Testis (tissue), 3 donors: ENCODE results near the gene ZNF232. TPM values are rescaled to one million over a fixed set of nuclear protein-coding genes. Genes with fewer than 3 reads are reported as not detected.
A peak's percentile ranks its signal among the peaks of the same experiment; 100 is the strongest.
"Not testable (repeated sequence)": the region's sequence is repeated elsewhere in the genome, so short reads cannot be mapped to it uniquely, and the experiment has no call there.

ENCODE experiments used
- DNase-seq: peaks from one replicate; pipeline ENCODE4 v3.0.0-alpha.2; 2019
- H3K27ac ChIP-seq, 2 donors: fragments of 200-600 bp; sonication (generic); one replicate each; pipeline ENCODE4 v1.5.1; 2019
- H3K27me3 ChIP-seq: fragments of 200-600 bp; sonication (generic); one replicate; pipeline ENCODE4 v1.5.1; 2019
- H3K36me3 ChIP-seq: fragments of 200-600 bp; sonication (generic); one replicate; pipeline ENCODE4 v1.5.1; 2017; ENCODE audit warnings: low read depth; ENCODE audit errors: missing control alignments
- H3K4me1 ChIP-seq: fragments of 200-600 bp; sonication (generic); one replicate; pipeline ENCODE4 v1.5.1; 2019
- H3K4me3 ChIP-seq, 2 donors: fragments of 200-600 bp; sonication (generic); one replicate each; pipeline ENCODE4 v1.5.1; 2017 to 2019
- H3K9me3 ChIP-seq: fragments of 200-600 bp; sonication (generic); one replicate; pipeline ENCODE4 v1.5.1; 2017
- POLR2A ChIP-seq: fragments of 450-650 bp; IDR thresholded peaks from one replicate; pipeline ENCODE4 v1.6.1; 2017; ENCODE audit warnings: antibody characterized with exemption, mild to moderate bottlenecking, moderate library complexity
- WGBS, 2 donors: methylation state at CpG; one replicate each; pipeline ENCODE4 v1.1.5; 2018; 5-methylcytosine and 5-hydroxymethylcytosine counted together
- intact Hi-C: fragments of 100-400 bp; cut with DNase I; formaldehyde crosslinking; loops from one replicate; pipeline ENCODE4 v1.15.1; 2023; ENCODE audit warnings: low total_unique reads
- polyA plus RNA-seq: library from polyadenylated mRNA; stranded (reverse); fragments of 350-450 nt; fragmentation: Illumina TruSeq; extraction: RNeasy Lipid Tissue Mini Kit (QIAGEN cat#74804); gene quantifications from one replicate; pipeline ENCODE4 v1.2.3, GENCODE V29; 2014; ENCODE audit warnings: low read depth, low replicate concordance; ENCODE audit not compliant: insufficient read depth
- total RNA-seq, 2 donors: library from RNA; depleted of rRNA; stranded (reverse); fragments of >200 nt; gene quantifications; one replicate each; pipeline ENCODE4 v1.2.3, GENCODE V29; 2016
- TF ChIP-seq, protein P1 (sequence below), 3 experiments: fragments of 450-650 bp in 2 of 3; fragments of 200-600 bp in 1 of 3; sonication (generic) in 1 of 3; IDR thresholded peaks; one replicate each; pipeline ENCODE4 v1.5.1; 2016 to 2019; ENCODE audit warnings: antibody characterized with exemption in 3 of 3, mild to moderate bottlenecking in 2 of 3, moderate library complexity in 1 of 3

ZNF232 gene
- total and polyA plus RNA-seq, 3 donors from 2014 or later, result 8.6 to 21.7 (median 14.4) TPM

DNA sequence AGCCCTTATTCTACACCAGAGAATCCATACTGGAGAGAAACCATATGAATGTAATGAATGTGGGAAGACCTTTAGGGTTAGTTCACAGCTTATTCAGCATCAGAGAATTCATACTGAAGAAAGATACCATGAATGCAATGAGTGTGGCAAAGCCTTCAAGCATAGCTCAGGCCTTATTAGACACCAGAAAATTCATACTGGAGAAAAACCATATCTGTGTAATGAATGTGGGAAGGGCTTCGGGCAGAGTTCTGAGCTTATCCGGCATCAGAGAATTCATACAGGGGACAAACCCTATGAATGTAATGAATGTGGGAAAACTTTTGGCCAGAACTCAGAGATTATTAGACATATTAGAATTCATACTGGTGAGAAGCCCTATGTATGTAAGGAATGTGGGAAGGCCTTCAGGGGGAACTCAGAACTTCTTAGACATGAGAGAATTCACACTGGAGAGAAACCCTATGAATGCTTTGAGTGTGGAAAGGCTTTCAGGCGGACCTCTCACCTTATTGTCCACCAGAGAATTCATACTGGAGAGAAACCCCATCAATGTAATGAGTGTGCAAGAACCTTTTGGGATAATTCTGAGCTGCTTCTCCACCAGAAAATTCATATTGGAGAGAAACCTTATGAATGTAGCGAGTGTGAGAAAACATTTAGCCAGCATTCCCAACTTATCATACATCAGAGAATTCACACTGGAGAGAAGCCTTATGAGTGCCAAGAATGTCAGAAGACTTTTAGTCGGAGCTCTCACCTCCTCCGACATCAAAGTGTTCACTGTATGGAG lies 19.3 kb downstream of the ZNF232 start:
- TF ChIP-seq, protein P1, sequence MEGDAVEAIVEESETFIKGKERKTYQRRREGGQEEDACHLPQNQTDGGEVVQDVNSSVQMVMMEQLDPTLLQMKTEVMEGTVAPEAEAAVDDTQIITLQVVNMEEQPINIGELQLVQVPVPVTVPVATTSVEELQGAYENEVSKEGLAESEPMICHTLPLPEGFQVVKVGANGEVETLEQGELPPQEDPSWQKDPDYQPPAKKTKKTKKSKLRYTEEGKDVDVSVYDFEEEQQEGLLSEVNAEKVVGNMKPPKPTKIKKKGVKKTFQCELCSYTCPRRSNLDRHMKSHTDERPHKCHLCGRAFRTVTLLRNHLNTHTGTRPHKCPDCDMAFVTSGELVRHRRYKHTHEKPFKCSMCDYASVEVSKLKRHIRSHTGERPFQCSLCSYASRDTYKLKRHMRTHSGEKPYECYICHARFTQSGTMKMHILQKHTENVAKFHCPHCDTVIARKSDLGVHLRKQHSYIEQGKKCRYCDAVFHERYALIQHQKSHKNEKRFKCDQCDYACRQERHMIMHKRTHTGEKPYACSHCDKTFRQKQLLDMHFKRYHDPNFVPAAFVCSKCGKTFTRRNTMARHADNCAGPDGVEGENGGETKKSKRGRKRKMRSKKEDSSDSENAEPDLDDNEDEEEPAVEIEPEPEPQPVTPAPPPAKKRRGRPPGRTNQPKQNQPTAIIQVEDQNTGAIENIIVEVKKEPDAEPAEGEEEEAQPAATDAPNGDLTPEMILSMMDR (IDR thresholded peaks at IDR 0.05), result no peak
- no peak for TF ChIP-seq POLR2A
- H3K4me1 ChIP-seq, result no peaks in the 10 kb centered on the region
- no peaks in the 10 kb centered on the region for H3K27me3 ChIP-seq
- H3K27ac ChIP-seq, result no peak overlapping the region
- intact Hi-C loops, result no loop called here
- DNase-seq, result no peak
- H3K36me3 ChIP-seq, result no peaks in the 10 kb centered on the region
- WGBS, 2 donors, result 96% methylated on average over 6 of the region's 6 CpGs
- no peak overlapping the region for H3K4me3 ChIP-seq
- no peaks in the 10 kb centered on the region for H3K9me3 ChIP-seq

DNA sequence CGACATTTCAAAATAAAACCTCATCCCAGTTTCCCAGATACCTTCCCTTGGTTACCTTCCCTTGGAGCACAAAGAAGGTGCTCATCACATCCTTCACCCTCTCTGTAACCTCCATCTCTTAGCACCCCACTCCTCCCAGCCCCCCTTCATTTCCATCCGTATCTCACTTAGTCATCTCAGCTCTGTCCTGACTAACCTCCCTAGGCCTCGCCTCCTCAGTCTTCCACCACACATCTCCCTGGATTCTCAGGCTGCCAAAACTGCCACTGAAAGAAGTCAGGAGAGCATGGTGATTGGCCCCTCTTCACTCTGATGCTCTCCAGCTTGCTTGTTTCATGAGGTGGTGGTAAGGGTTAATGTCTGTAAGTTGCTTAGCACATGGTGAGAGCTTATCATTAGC lies 31.1 kb downstream of the ZNF232 start:
- TF ChIP-seq POLR2A, result no peak
- TF ChIP-seq, protein P1 (IDR thresholded peaks at IDR 0.05), result no peak
- H3K27me3 ChIP-seq, result no peaks in the 10 kb centered on the region
- no peak overlapping the region for H3K4me3 ChIP-seq
- no peak for DNase-seq
- H3K9me3 ChIP-seq, result no peaks in the 10 kb centered on the region
- no peaks in the 10 kb centered on the region for H3K36me3 ChIP-seq
- intact Hi-C loops, result no loop called here
- peaks cover 6% of the 10 kb centered on the region for H3K4me1 ChIP-seq
- 88 to 95% methylated on average over 3 of the region's 3 CpGs for WGBS, 2 donors
- H3K27ac ChIP-seq, result no peak overlapping the region

DNA sequence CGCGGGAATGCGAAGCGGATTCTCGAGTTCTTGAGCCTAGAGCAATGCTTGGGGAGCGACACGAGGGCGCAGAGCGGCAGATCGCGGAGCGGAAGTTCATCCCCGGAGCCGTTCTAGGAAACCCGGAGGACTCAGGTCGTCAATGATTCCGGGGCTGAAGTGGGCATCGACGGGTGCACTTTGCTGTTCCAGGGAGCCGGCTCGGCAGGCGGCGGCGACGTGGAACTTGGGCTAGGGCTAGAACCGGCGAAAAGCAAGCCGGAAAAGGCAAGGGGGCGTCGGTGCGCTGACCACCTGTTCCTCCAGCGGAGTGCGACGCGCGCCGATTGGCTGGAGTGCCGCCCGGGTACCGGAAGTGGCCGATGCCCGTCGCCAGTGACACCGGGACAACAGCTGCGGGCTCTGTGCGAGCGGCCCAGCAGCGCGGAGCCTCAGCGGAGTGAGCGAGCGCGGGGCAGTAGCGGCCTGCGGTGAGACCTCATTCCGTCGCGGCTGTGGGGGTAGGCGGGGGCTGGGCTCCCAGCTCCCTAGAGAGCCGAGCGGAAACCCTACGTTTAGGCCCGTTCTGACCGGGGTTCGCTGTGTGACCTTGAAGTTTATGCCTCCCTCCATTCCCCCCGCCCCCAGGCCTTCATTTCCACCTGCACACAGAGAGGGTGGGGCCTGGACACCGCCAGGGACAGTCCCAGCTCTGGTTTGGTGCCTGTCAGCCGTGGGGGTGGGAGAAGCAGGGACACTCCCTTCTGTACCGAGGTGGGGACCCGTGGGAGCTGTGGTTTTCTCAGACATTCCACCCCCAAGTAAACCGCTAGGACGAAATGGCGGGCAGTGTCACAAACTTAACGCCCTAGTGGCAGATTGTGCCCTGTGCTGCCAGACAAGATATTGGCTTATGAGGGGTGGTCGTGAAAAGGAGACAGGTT lies 33.3 kb downstream of the ZNF232 start, which contains the start of gene ZFP3:
Gene ZFP3, plus strand, starts transcription at position 362 of the 923 bp plus-strand sequence. CDS start 13,038 bp downstream, outside the sequence.
- peak; percentile 88 for DNase-seq
- WGBS, 2 donors, result 1% methylated on average over 17 to 59 of the region's 75 CpGs
- H3K36me3 ChIP-seq, result no peaks in the 10 kb centered on the region
- no peaks in the 10 kb centered on the region for H3K27me3 ChIP-seq
- peaks cover 6% of the 10 kb centered on the region for H3K4me1 ChIP-seq
- H3K9me3 ChIP-seq, result no peaks in the 10 kb centered on the region
- H3K4me3 ChIP-seq, result peak within 1 kb of the TSS; percentile 76 to 86
- intact Hi-C loops, result no loop called here
- peak within 1 kb of the TSS; percentile 58 to 83 for H3K27ac ChIP-seq
- TF ChIP-seq, protein P1 (IDR thresholded peaks at IDR 0.05), result no peak
- no peak for TF ChIP-seq POLR2A

- H3K4me3 ChIP-seq, result peak overlapping the region; percentile 76 to 86
- H3K27me3 ChIP-seq, result no peaks in the 10 kb centered on the region
- WGBS, 2 donors, result 3 to 5% methylated on average over 14 of the region's 14 CpGs
- no peak for DNase-seq
- TF ChIP-seq POLR2A, result no peak
- TF ChIP-seq, protein P1 (IDR thresholded peaks at IDR 0.05), result no peak
- H3K4me1 ChIP-seq, result peaks cover 6% of the 10 kb centered on the region
- H3K36me3 ChIP-seq, result no peaks in the 10 kb centered on the region
- intact Hi-C loops, result no loop called here
- H3K27ac ChIP-seq, result peak overlapping the region; percentile 58 to 83
- H3K9me3 ChIP-seq, result no peaks in the 10 kb centered on the region
Measured at GRCh38 chr17:5077781-5078105, 33.9 kb downstream of the ZNF232 start.

- intact Hi-C loops, H3K36me3 ChIP-seq, DNase-seq, H3K9me3 ChIP-seq, H3K27me3 ChIP-seq, H3K4me1 ChIP-seq: not testable (repeated sequence)
- 43 to 67% methylated on average over 24 of the region's 24 CpGs for WGBS, 2 donors
- Histone ChIP-seq H3K27ac (peak overlapping the region; percentile 58 to 83), H3K4me3 (peak overlapping the region; percentile 76 to 86)
Measured at GRCh38 chr17:5077275-5077674, 34.4 kb downstream of the ZNF232 start.

- H3K4me3 ChIP-seq, DNase-seq, H3K36me3 ChIP-seq, H3K27ac ChIP-seq, H3K9me3 ChIP-seq, H3K27me3 ChIP-seq, H3K4me1 ChIP-seq, intact Hi-C loops: not testable (repeated sequence)
- 83% methylated on average over 4 to 5 of the region's 5 CpGs for WGBS, 2 donors
Measured at GRCh38 chr17:5075472-5075871, 36.2 kb downstream of the ZNF232 start.
